Transverse colon (tissue), 4 donors: ENCODE results near the gene C1orf198.

Source experiments
- EP300 ChIP-seq: sonication (generic); formaldehyde crosslinking; IDR thresholded peaks from one replicate; pipeline ENCODE4 v1.6.1; 2017; ENCODE audit warnings: antibody characterized with exemption, low read depth
- POLR2A ChIP-seq: fragments of 450-650 bp; IDR thresholded peaks from one replicate; pipeline ENCODE4 v1.6.1; 2016; ENCODE audit warnings: antibody characterized with exemption, mild to moderate bottlenecking, moderate library complexity
- POLR2AphosphoS5 ChIP-seq, 3 donors: sonication (generic); formaldehyde crosslinking; IDR thresholded peaks; one replicate each; pipeline ENCODE4 v1.6.1; 2016; ENCODE audit warnings: antibody characterized with exemption in 3 of 3
- TF ChIP-seq, protein P1 (sequence below), 5 experiments: fragments of 200-600 bp in 3 of 5; fragments of 450-650 bp in 2 of 5; sonication (generic) in 3 of 5; IDR thresholded peaks; 1 replicate in 2 of 5; 2 replicates in 3 of 5; pipeline ENCODE4 v1.5.1; 2016 to 2017; ENCODE audit warnings: antibody characterized with exemption in 5 of 5, inconsistent platforms in 3 of 5, mild to moderate bottlenecking in 2 of 5, moderate library complexity in 1 of 5

DNA sequence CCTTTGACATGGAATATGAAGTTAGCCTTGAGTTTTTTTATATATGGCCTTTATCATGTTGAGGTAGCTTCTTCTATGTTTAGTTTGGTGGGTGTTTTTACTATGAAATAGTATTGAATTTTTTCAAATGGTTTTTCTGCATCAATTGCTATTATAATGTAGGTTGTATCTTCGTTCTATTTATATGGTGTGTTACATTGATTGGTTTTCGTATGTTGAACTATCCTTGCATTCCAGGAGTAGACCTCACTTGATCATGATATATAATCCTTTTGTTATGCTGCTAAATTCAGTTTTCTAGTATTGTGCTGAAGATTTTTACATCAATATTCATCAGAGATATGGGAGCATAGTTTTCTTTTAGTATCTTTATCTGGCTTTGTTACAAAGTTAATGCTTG is 55.8 kb downstream of the C1orf198 start:
- TF ChIP-seq, protein P1, sequence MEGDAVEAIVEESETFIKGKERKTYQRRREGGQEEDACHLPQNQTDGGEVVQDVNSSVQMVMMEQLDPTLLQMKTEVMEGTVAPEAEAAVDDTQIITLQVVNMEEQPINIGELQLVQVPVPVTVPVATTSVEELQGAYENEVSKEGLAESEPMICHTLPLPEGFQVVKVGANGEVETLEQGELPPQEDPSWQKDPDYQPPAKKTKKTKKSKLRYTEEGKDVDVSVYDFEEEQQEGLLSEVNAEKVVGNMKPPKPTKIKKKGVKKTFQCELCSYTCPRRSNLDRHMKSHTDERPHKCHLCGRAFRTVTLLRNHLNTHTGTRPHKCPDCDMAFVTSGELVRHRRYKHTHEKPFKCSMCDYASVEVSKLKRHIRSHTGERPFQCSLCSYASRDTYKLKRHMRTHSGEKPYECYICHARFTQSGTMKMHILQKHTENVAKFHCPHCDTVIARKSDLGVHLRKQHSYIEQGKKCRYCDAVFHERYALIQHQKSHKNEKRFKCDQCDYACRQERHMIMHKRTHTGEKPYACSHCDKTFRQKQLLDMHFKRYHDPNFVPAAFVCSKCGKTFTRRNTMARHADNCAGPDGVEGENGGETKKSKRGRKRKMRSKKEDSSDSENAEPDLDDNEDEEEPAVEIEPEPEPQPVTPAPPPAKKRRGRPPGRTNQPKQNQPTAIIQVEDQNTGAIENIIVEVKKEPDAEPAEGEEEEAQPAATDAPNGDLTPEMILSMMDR (IDR thresholded peaks at IDR 0.05), result no peak
- TF ChIP-seq POLR2AphosphoS5 (IDR thresholded peaks at IDR 0.05), result no peak
- TF ChIP-seq EP300, result no peak
- no peak for TF ChIP-seq POLR2A
